HG03025 (cell line): ENCODE results near the gene STX5.
"Not testable (repeated sequence)": the region's sequence is repeated elsewhere in the genome, so short reads cannot be mapped to it uniquely, and the experiment has no call there.

Source experiments
- ATAC-seq: cut with Tn5 transposase; IDR thresholded peaks from one replicate; pipeline ENCODE4 v1.9.1; 2021; ENCODE audit warnings: mild to moderate bottlenecking, moderate library complexity; ENCODE audit not compliant: unreplicated experiment, low FRiP score

The STX5 gene

GRCh38 chr11:62788991-62789390, 42.9 kb downstream of the STX5 start:
- no peak for ATAC-seq

- peak; percentile 63 for ATAC-seq
Observed at GRCh38 chr11:62787005-62787759, 44.7 kb downstream of the STX5 start, which contains the start of gene TMEM179B. TSS of gene TMEM179B (plus strand) at chr11:62787402. CDS start at chr11:62787432, 30 bp downstream.

DNA sequence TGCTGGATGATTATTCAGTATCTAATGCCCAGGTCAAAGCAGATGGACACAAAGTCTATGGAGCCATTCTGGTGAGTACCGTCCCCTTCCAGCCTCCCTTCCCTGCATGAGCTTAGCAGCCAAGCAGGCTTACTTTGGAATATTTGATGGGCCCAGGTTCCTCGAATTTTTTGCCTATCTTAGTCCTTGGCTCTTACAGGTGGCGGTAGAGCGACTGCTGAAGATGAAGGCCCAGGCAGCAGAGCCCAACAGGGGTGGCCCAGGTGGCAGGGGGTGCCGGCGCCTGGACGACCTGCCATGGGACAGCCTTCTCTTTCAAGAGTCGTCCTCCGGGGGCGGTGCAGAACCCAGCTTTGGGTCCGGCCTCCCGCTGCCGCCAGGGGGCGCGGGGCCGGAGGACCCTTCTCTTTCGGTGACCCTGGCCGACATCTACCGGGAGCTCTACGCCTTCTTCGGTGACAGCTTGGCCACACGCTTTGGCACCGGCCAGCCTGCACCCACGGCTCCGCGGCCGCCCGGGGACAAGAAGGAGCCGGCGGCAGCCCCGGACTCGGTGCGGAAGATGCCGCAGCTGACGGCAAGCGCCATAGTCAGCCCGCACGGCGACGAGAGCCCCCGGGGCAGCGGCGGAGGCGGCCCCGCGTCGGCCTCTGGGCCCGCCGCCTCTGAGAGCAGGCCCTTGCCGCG, 45.4 kb downstream of the STX5 start:
- ATAC-seq, result peak; percentile 52

DNA sequence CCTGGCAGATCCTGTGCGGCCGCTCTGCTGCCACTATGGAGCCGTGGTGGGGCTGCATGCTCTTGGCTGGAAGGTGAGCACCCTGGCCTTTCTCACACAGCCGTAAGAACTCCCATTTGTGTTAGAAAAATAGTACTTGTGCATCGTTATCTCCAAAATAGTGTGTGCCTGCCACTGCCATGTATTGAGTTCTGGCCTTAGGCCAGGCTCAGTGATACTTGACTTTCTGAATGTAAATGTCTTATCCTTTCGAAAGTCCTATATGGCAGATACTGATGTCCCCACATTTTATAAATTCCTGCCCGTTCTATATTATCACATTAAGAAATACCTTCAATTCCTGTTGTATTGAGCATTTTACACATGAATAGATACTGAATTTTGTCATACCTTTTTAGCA, 49.1 kb downstream of the STX5 start:
- ATAC-seq, result no peak

DNA sequence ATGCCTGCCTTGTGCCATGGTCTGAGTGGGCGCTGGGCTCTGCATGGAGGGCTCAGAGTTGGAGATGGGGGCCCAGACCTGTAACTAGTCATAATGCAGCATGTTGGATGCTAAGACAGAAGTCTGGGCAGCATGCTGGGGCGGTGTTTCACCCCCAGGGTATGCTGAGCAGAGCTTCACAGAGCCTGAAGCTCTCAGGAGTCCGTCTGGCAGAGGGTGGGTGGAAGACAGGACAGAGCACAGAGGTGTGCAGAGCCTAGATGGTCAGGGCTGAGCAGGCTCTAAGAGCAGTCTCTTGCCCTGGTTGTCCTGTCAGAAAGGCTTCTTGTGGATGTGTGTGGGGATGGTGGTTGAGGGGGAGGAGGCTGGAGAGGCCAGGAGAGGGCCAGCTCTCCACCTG, 53.4 kb downstream of the STX5 start:
- ATAC-seq, result no peak

- ATAC-seq, result no peak
Observed at GRCh38 chr11:62777389-62777788, 54.5 kb downstream of the STX5 start.

DNA sequence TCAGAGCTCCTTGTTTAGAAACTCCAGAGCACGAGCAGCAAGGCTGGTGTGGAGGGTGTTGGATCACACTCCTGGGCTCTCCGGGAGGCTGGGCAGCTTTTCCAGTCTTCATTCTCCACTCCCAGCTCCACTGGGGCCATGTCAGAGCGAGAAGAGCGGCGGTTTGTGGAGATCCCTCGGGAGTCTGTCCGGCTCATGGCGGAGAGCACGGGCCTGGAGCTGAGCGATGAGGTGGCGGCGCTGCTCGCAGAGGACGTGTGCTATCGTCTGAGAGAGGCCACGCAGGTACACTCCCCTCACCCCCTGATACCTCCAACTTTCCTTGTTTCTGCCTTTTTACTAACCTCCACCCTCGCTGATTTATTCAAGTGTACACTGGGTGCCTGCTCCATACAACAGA, 56.2 kb downstream of the STX5 start:
- ATAC-seq, result no peak

DNA sequence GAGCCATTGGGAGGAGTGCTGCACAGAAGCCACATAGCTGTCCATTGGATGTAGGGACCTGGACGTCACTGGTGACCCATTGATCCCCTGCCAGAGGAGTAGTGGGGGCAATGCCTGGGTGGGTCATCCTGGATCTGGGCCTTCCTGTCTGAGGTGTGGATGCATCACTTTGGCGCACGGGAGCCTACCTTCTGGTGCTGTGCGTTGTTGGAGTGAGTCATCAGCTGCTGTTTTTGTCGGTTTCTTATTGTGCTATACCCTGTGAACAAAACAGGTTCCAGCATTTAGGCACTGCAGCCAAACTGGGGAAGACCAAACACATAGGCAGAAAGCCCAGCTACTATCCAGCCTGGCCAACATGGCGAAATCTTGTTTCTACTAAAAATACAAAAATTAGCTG, 57.4 kb downstream of the STX5 start:
- ATAC-seq, result no peak

DNA sequence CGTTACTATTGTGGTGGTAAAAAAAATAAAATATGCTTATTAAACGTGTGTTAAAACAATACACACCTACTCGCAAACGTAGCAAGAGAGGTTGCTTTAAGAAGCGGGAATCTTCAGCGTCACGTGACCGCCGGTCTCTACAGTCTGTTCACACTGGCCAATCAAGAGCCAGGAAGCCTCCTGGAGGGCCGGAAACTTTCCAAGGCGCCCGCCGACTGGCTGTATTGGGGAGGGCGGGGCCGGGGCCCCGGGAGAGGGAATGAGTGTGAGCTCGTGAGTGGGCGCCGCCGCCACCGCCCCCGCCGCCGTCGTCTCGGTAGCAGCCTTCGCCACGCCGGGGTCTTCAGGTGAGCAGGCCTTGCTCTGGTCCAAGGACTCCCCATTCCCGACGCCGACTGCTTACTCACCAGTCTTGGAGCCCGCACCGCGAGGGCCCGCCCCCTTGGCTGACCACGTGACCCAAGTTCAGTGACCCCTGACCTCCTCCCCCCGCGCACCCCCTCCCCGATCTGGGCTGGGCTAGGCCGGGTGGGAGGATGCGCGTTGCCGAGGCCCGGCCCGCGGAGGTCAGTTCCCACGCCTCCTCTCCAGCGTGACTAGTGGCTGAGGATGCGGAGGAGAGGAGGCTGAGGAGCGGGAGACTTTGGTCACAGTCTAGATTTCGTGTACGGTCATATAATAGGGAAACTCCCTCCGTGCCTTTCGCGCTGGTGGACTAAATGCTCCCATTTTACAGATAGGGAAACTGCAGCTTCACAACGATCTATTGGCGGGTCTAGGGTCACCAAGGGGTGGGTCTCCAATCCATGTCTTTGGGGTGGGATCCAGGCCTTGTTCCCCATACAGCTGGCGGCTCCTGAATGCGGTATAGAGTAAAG, 60.5 kb downstream of the STX5 start, which contains the start of gene TAF6L:
Gene TAF6L, plus strand, starts transcription at position 253 of the 878 bp plus-strand sequence. CDS start 4,388 bp downstream, outside the sequence.
- peak; percentile 72 for ATAC-seq

DNA sequence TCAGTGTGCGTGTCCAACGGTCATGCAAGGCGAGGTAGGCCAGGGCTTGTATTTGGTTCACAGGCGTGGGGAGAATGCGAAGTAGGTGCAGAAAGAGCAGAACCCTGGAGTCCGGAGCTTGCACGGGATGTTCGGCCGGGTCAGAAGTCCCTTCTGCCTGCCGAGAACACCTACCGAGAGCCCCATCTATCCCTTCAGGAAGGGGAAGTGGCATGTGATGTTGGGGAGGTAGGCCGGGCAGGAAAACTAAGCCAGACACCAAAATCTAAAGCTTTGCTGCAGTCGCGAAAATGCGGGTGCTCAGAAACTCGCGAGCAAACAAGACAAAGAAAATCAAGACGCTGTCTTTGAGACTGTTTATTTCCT, 61.1 kb downstream of the STX5 start:
- no peak for ATAC-seq

GRCh38 chr11:62760867-62761227, 71.0 kb downstream of the STX5 start:
- ATAC-seq, result not testable (repeated sequence)

GRCh38 chr11:62757846-62758788, 73.7 kb downstream of the STX5 start:
- ATAC-seq, result no peak
